HUES48 (cell line): ENCODE results near the gene CUX1.

Experiments
- H3K27ac ChIP-seq: one replicate; pipeline ENCODE4 v1.7.0; 2013; ENCODE audit warnings: low read depth, low read length, inconsistent platforms
- H3K27me3 ChIP-seq: 2 replicates; pipeline ENCODE4 v1.6.1; 2013; ENCODE audit warnings: mild to moderate bottlenecking, low read length; ENCODE audit not compliant: control insufficient read depth, insufficient read depth
- H3K36me3 ChIP-seq: 2 replicates; pipeline ENCODE4 v1.6.1; 2013; ENCODE audit warnings: low read length; ENCODE audit not compliant: control insufficient read depth, insufficient read depth
- H3K4me1 ChIP-seq: 2 replicates; pipeline ENCODE4 v1.6.1; 2013; ENCODE audit warnings: mild to moderate bottlenecking, low read length; ENCODE audit not compliant: control insufficient read depth, insufficient read depth
- H3K4me3 ChIP-seq: 2 replicates; pipeline ENCODE4 v1.5.1; 2013; ENCODE audit warnings: mild to moderate bottlenecking, low read depth, low read length
- H3K9ac ChIP-seq: 2 replicates; pipeline ENCODE4 v1.6.1; 2013; ENCODE audit warnings: mild to moderate bottlenecking, low read depth, low read length, moderate library complexity
- H3K9me3 ChIP-seq: 2 replicates; pipeline ENCODE4 v1.6.1; 2013; ENCODE audit warnings: low read length; ENCODE audit not compliant: control insufficient read depth, insufficient read depth

The CUX1 gene

GRCh38 chr7:102186306-102186705 is 368.9 kb downstream of the CUX1 start:
- Histone ChIP-seq H3K27ac (no peak overlapping the region), H3K4me1 (peaks cover 12% of the 10 kb centered on the region; the same call in 1 of the 2 replicates), H3K4me3 (no peak overlapping the region), H3K9me3 (no peaks in the 10 kb centered on the region), H3K9ac (no peak overlapping the region), H3K27me3 (no peaks in the 10 kb centered on the region), H3K36me3 (peaks cover 38% of the 10 kb centered on the region)

DNA sequence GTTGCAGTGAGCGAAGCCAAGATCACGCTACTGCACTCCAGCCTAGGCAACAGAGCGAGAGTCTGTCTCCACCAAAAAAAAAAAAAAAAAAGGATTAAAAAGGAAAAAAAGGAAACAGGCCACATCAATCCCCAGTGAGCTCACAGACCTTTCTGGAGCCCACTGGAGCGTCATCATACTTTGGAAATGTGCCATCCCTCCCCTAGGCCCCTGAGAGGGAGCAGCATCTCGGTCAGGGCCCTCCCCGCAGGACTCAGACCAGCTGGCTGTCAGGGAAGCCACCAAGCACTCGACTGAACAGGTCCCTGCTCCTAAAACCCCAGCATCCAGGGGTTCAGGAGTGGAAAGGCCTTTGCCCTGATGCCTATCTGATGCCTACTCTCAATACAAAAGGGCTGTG is 371.3 kb downstream of the CUX1 start:
- Histone ChIP-seq H3K27me3 (no peaks in the 10 kb centered on the region), H3K9ac (no peak overlapping the region), H3K36me3 (peaks cover 40% of the 10 kb centered on the region), H3K9me3 (no peaks in the 10 kb centered on the region), H3K4me3 (no peak overlapping the region), H3K4me1 (peaks cover 12% of the 10 kb centered on the region; the same call in 1 of the 2 replicates), H3K27ac (no peak overlapping the region)

- H3K9ac ChIP-seq, result no peak overlapping the region
- H3K36me3 ChIP-seq, result peaks cover 50% of the 10 kb centered on the region
- peaks cover 12% of the 10 kb centered on the region; the same call in 1 of the 2 replicates for H3K4me1 ChIP-seq
- H3K27me3 ChIP-seq, result no peaks in the 10 kb centered on the region
- no peak overlapping the region for H3K4me3 ChIP-seq
- no peaks in the 10 kb centered on the region for H3K9me3 ChIP-seq
- H3K27ac ChIP-seq, result no peak overlapping the region
These were observed 372.3 kb downstream of the CUX1 start for GRCh38 chr7:102189756-102190155.

DNA sequence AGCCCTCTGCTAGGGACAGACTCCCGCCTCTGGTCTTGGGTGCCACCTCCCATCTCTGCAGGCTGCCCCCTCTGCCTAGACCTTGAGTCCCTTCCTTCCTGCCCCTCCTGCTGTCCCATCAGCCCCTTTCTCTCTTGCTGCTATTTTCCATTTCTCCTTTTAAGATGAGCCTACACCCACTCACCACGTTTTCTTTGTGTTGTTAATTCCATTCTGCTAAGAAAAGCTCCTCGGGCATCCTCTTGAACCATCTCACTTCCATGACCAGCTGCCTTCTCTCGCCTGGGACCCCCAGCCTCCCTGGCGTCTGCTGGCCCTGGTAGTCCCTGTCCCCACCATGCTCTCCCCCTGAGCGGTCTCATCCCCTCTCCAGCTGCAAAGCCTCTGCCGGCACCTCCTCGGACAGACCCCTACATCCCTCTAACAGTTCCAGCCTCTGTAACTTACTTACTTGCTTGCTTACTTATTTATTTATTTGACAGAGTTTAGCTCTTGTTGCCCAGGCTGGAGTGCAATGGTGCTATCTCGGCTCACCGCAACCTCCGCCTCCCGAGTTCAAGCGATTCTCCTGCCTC is 373.4 kb downstream of the CUX1 start:
- Histone ChIP-seq H3K4me3 (no peak overlapping the region), H3K27ac (peak overlapping the region; percentile 48), H3K9me3 (no peaks in the 10 kb centered on the region), H3K27me3 (no peaks in the 10 kb centered on the region), H3K36me3 (peaks cover 52% of the 10 kb centered on the region), H3K9ac (no peak overlapping the region), H3K4me1 (peaks cover 12% of the 10 kb centered on the region; the same call in 1 of the 2 replicates)

DNA sequence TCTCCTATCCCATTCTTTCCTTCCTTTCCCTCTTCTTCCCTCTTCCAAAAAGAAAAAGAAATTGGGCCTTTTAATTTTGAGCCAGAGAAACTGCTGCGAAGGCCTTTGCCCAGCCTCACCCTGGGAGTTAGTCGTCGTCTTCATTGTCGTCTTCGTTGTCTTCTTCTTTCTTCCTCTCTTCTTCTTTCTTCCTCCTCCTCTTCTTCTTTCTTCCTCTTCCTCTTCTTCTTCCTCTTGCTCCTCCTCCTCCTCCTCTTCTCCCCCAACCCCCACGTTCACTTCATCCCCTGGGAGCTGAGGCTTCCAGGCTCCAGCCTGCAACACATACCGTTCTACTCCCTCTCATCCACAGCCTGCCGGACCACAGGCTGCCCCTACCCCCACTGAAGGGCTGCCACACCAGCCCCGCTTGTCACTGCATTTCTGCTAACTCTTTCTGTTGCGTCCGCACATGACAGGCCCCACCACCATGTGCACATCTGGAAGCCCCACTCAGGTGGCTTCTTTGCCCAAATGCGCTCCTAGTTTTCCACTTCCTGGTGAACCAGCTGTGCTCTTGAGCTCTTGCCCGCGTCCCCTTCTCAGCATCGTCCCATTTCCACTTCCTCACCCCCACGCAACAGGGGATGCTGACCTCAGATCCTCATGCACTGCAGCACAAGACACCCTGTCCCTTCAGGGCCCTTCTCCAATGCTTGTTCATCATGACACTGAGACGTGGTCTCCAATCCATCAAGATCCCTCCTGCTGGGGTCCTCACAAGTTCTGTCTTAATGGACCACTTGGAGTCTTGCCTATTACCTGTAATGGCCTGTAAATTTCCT is 374.3 kb downstream of the CUX1 start:
- Histone ChIP-seq H3K4me3 (no peak overlapping the region), H3K9ac (no peak overlapping the region), H3K36me3 (peaks cover 56% of the 10 kb centered on the region), H3K4me1 (peaks cover 12% of the 10 kb centered on the region; the same call in 1 of the 2 replicates), H3K27ac (no peak overlapping the region), H3K27me3 (no peaks in the 10 kb centered on the region), H3K9me3 (no peaks in the 10 kb centered on the region)

DNA sequence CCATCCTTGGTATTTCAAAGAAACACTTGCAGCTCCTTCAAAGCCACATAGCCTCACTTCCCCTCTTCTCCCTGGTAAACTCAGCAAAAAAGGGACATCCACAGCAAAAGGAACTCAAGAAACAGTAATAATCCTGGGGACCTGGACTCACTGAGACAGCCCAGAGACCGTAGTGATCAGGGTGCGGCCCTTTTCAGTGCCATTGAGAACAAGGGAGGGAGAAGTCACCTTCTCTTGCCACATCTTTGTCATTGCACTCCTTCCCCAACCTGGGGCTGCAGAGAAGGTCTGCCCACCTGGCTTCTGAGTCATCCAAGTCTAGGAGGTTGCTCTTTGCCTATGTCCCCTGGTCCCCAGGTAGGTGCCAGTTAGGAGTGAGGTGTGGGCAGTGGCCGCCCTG is 375.4 kb downstream of the CUX1 start:
- Histone ChIP-seq H3K36me3 (peaks cover 66% of the 10 kb centered on the region), H3K27me3 (no peaks in the 10 kb centered on the region)

DNA sequence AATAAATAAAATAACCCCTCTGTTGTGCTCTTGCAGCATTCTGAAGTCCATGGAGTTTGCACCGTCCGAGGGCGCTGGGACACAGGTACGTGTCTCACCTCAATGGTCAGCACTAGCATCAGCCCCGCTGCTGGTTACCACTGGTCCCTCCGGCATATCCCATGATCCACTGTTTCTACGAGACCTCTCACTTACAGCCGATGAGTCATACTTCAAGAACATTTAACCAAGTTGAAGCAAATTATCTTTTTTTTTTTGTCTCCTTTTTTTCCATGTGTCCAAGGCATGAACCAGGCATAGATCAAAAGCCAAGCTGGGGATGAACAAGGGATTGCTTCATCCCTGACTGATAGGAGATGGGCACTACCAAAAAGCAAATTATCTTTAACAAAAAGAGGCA is 376.4 kb downstream of the CUX1 start:
- H3K4me3 ChIP-seq, result no peak overlapping the region
- H3K4me1 ChIP-seq, result peaks cover 12% of the 10 kb centered on the region; the same call in 1 of the 2 replicates
- H3K36me3 ChIP-seq, result peaks cover 77% of the 10 kb centered on the region
- H3K9ac ChIP-seq, result no peak overlapping the region
- H3K27ac ChIP-seq, result no peak overlapping the region
- no peaks in the 10 kb centered on the region for H3K27me3 ChIP-seq
- no peaks in the 10 kb centered on the region for H3K9me3 ChIP-seq

More for the DNA sequence above, 375.4 kb downstream of the CUX1 start:
- Histone ChIP-seq H3K27ac (no peak overlapping the region), H3K4me3 (no peak overlapping the region), H3K9me3 (no peaks in the 10 kb centered on the region), H3K4me1 (peaks cover 12% of the 10 kb centered on the region; the same call in 1 of the 2 replicates), H3K9ac (no peak overlapping the region)

- Histone ChIP-seq H3K36me3 (peaks cover 85% of the 10 kb centered on the region), H3K9ac (no peak overlapping the region), H3K9me3 (no peaks in the 10 kb centered on the region), H3K27ac (no peak overlapping the region), H3K27me3 (no peaks in the 10 kb centered on the region), H3K4me1 (peaks cover 7% of the 10 kb centered on the region; the same call in 1 of the 2 replicates), H3K4me3 (no peak overlapping the region)
These were observed 377.9 kb downstream of the CUX1 start for GRCh38 chr7:102195361-102195760.

DNA sequence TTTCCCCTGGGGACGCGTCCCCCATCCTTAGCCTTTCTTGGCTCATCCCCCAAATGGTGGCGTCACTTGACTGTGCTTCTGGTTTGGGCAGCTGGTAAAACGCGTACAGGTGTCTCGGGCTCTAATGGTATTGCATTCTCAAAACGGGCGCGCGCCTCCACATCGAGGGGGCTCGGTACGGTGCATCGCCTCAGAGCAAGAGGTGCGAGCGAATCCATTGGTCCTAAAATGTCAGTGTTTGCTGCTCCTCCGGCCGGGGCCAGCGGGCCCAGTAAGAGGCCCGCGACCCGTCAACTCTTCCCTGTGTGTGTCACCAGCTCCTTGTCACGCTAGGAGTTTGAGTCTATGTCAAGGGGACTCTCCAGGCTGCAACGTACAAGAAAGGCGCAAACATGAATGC is 378.6 kb downstream of the CUX1 start:
- H3K36me3 ChIP-seq, result peaks cover 87% of the 10 kb centered on the region
- no peak overlapping the region for H3K9ac ChIP-seq
- no peaks in the 10 kb centered on the region for H3K27me3 ChIP-seq
- H3K4me1 ChIP-seq, result 0 out of 2 replicates have a peak, but pooled peaks cover under 1% of the 10 kb centered on the region
- H3K9me3 ChIP-seq, result no peaks in the 10 kb centered on the region
- H3K27ac ChIP-seq, result no peak overlapping the region
- no peak overlapping the region for H3K4me3 ChIP-seq

GRCh38 chr7:102197161-102197560 is 379.7 kb downstream of the CUX1 start:
- H3K4me1 ChIP-seq, result no peaks in the 10 kb centered on the region
- H3K4me3 ChIP-seq, result no peak overlapping the region
- H3K9me3 ChIP-seq, result no peaks in the 10 kb centered on the region
- no peaks in the 10 kb centered on the region for H3K27me3 ChIP-seq
- H3K27ac ChIP-seq, result no peak overlapping the region
- peaks cover 92% of the 10 kb centered on the region for H3K36me3 ChIP-seq
- no peak overlapping the region for H3K9ac ChIP-seq

DNA sequence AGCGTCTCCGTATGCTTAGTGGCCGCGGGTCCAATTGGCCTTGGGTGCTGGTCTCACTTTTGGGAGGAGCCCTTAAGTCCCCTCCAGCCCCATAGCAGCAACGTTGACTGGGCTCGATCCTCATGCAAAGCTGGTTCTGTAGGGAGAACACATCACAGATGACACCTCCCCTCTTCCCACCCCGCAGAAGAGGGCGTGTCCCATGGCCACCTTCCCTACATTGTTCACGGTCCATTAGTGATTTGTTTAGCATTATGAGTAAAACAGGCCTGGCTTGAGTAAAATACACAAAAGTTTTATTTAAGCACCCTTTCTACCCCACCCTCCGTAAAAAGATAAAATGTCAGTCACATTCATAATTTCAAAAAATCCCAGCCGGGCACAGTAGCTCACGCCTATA is 380.2 kb downstream of the CUX1 start:
- Histone ChIP-seq H3K36me3 (peaks cover 92% of the 10 kb centered on the region), H3K27me3 (no peaks in the 10 kb centered on the region), H3K4me1 (no peaks in the 10 kb centered on the region), H3K27ac (no peak overlapping the region), H3K9ac (no peak overlapping the region), H3K4me3 (no peak overlapping the region), H3K9me3 (no peaks in the 10 kb centered on the region)
